ENCODE measurements around the gene CCL18.
"Not testable (repeated sequence)": the region's sequence is repeated elsewhere in the genome, so short reads cannot be mapped to it uniquely, and the experiment has no call there.

CCL18 gene

GRCh38 chr17:36063786-36064541, at the start of gene CCL18:
Gene CCL18, plus strand, starts transcription at chr17:36064272. Its CDS starts 71 bp downstream, at chr17:36064343.
- no peak for DNase-seq (ENCODE audit: low read depth)
- H3K4me3 ChIP-seq (ENCODE audit: control insufficient read depth, low read depth, low read length), result no peak within 1 kb of the TSS
- no peak for TF ChIP-seq CTCF (IDR thresholded peaks at IDR 0.05; ENCODE audit: control insufficient read depth, insufficient read depth, low read depth, low read length, missing control alignments)

GRCh38 chr17:36014946-36015345, 49.1 kb upstream of the CCL18 start:
- H3K4me3 ChIP-seq (ENCODE audit: control insufficient read depth, low read depth, low read length), result no peak overlapping the region
- no peak for DNase-seq (ENCODE audit: low read depth)
- TF ChIP-seq CTCF (IDR thresholded peaks at IDR 0.05; ENCODE audit: control insufficient read depth, insufficient read depth, low read depth, low read length, missing control alignments), result no peak

GRCh38 chr17:36015895-36016294, 48.2 kb upstream of the CCL18 start:
- H3K4me3 ChIP-seq (ENCODE audit: control insufficient read depth, low read depth, low read length); DNase-seq (ENCODE audit: low read depth): not testable (repeated sequence)

GRCh38 chr17:36016555-36016954, 47.5 kb upstream of the CCL18 start:
- no peak overlapping the region for H3K4me3 ChIP-seq (ENCODE audit: control insufficient read depth, low read depth, low read length)
- TF ChIP-seq CTCF (IDR thresholded peaks at IDR 0.05; ENCODE audit: control insufficient read depth, insufficient read depth, low read depth, low read length, missing control alignments), result no peak
- no peak for DNase-seq (ENCODE audit: low read depth)

- no peak for TF ChIP-seq CTCF (IDR thresholded peaks at IDR 0.05; ENCODE audit: control insufficient read depth, insufficient read depth, low read depth, low read length, missing control alignments)
- no peak within 1 kb of the TSS for H3K4me3 ChIP-seq (ENCODE audit: control insufficient read depth, low read depth, low read length)
- no peak for DNase-seq (ENCODE audit: low read depth)
Observed at GRCh38 chr17:36017799-36018198, 46.3 kb upstream of the CCL18 start, which contains the start of gene CCL23. Gene CCL23, minus strand, starts transcription at chr17:36017972. Its CDS starts 75 bp downstream, at chr17:36017897.

GRCh38 chr17:36019423-36019822, 44.6 kb upstream of the CCL18 start:
- H3K4me3 ChIP-seq (ENCODE audit: control insufficient read depth, low read depth, low read length), result no peak overlapping the region
- no peak for DNase-seq (ENCODE audit: low read depth)
- TF ChIP-seq CTCF (IDR thresholded peaks at IDR 0.05; ENCODE audit: control insufficient read depth, insufficient read depth, low read depth, low read length, missing control alignments), result no peak

GRCh38 chr17:36024106-36024869, 39.8 kb upstream of the CCL18 start:
- no peak overlapping the region for H3K4me3 ChIP-seq (ENCODE audit: control insufficient read depth, low read depth, low read length)
- no peak for DNase-seq (ENCODE audit: low read depth)
- no peak for TF ChIP-seq CTCF (IDR thresholded peaks at IDR 0.05; ENCODE audit: control insufficient read depth, insufficient read depth, low read depth, low read length, missing control alignments)
